GM04504 (cell line): ENCODE data around the gene UBXN6.

Experiments
- DNase-seq: peaks from one replicate; pipeline ENCODE4 v3.0.0-alpha.2; 2012; ENCODE audit warnings: low read depth

UBXN6 gene

DNA sequence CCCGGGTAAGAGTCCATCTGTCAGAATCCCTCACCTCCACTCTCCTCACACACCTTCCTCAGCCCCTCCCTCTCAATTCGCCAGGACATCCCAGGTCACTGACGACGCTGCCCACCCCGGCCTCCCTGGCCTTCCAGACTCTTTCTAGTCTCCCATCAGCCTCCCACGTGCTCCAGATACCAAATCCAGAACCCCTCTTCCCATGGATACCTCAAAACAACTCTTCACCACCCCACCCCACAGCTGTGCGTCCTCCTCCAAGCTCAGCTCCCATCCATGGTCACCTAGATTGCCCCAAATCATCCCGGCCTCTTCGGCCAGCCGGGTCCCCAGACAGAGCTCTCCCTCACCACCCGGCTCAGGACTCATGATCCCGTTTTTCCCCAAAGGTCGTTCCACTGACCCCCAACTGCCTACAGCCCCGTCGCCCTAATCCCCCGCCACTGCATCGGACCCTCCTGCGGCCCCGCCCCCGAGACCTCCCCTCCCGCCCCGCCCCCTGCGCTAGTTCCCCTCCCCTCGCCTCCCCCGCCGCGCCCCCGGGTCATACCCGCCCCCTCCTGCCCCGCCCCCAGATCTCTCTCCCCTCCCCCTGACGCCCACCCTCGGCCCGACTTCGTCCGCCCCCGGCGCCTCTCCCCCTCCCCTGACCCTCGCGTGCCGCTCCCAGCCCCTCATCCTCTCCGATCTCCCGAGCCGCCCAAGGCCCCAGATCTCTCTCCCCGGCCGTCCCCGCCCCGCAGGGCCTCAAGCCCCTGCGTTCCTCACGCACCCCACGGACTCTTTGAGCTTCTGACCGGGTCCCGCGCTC, 546 bp downstream of the UBXN6 start:
- peak; percentile 21 for DNase-seq

GRCh38 chr19:4456476-4456842, 1.1 kb downstream of the UBXN6 start:
- peak; percentile 52 for DNase-seq

GRCh38 chr19:4455719-4456475, 1.7 kb downstream of the UBXN6 start:
- DNase-seq = peak; percentile 62

DNA sequence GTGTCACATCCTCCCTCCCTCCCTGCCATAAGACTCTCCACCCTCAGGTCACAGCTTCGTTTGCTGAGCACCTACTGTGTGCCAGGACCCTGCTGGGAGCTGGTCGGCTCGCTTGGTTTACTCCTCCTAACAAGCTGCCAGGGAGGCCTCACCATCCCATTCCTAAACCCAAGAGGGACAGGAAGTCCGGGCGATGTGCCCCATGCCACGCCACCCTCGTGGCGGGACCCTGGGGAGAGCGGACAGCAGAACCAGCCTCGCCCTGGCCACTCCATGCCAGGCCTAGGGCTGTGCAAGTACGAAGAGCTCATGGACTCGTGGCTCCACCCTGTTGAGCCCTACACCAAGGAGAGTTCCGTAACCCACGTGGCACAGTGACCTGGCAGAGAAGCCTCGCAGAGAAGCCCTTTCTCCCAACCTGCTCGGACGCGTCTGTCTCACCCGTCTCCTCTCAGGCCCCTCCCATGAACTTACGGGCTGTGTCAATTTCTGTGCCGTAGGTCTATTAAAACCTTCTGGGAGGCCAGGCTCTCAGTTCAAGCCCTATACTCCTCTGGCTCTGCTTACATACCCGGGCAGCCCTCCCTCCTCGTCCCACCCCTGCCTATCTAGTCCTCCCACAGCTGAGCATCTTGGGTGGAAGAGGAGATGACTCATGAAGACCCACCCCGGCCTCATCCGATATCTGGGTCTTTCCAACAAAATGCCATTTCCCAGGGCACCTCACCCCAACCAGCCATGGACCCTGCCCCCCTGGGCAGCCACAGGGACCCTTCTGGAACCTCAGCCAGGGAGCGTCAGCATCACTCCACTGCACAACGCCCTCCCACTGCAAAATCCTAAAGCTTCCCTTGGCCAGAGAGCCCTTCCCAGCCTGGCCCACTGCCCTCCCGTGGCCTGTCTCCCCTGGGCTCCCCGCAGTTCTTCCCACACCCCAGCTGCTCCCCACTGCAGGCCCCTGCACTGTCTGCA, 2.6 kb downstream of the UBXN6 start:
- DNase-seq = peak; percentile 46

DNA sequence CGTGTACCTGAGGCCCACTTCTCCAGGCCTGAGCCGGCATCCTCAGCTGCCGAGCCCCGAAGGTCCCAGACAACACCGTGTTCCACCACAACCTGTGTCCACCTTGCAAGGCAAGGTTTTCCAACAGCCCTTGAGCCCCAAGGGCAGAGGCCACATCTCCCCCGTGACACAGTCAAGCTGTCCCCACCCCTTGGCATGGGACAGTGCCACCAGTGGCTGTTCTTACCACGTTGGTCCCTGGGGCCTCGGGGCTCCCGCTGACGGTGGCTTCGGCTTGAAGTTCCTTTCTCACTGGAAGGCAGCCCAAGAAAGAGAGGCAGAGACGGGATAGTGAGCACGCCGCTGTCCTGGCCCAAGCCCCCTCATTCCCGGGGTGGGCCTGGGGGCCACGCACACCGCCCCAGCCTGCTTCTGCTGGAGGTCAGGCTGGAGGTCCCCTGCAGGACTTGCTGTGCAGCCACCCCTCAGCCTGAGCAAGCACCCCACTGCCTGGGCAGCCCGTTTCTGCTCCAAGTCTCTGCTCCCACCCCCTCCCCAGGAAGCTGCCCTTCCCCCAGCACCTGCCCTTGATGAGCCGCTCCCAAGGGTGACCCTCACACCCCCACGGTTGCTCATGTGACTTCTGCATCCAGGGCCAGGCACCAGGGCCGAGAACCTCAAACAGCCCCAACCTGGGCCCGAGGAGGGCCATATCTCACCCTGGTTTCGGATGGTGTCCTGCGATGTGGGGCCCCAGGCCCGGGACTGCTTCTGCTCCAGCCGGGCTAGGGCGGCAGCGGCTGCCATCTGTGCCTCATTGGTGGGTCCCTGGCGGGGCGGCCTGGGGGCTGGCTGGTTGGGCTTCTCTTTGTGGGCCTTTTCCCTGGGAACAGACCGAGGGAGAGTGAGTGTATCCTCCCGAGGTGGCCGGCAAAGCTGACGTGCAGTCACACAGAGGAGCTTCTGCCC, 4.1 kb downstream of the UBXN6 start:
- no peak for DNase-seq

DNA sequence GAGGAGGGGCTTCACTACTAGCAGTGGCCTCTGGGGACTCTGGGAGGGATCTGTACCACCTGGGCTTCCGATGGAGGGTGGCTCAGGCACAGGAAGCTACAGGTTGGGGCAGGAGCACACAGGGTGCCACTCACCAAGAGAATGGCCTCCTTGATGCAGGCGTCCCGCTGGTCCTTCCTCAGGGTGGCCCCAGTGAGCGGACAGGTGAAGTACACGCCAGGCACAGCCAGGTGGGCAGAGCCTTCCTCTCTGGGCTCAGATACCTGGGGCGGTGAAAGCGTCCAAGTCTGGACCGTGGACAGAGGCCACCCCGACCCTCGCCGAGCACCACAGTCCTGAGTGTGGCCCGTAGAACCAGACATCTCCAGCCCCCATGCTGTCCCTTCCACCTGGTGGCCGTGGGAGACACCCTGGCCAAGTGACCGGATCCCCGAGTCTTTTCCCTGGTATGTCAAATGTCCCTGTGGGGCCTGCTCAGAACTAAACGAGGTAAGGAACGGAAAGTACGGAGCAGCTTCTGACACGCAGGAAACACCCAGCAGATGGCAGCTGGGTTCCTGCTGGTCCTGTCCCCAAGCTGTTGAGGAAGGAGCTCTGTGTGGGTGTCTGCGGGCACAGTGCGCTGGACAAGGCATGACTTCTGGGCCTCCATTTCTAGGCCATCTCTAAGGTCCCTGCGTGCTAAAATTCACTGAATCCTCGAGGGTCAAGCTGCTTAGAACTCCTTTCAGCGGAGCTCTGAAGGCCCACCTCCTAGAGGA, 5.2 kb downstream of the UBXN6 start:
- DNase-seq = no peak

DNA sequence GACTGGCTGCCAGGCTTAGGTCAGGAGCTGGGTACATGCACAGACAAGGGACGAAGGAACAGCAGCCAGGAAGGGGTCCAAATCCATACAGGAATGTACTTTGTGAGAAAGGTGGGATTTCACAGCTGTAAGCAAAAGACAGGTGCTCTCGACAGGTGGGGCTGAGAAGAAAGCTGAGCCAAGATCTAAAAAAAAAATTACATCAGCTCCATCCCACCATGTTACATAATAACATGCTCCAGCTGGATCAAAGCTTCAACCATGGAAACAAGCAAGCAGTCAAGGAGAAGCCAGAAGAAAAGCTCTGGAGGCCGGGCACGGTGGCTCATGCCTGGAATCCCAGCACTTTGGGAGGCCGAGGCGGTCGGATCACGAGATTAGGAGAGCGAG, 8.0 kb downstream of the UBXN6 start:
- DNase-seq = no peak

- DNase-seq = no peak
Measured at GRCh38 chr19:4449022-4449638, 8.5 kb downstream of the UBXN6 start.

DNA sequence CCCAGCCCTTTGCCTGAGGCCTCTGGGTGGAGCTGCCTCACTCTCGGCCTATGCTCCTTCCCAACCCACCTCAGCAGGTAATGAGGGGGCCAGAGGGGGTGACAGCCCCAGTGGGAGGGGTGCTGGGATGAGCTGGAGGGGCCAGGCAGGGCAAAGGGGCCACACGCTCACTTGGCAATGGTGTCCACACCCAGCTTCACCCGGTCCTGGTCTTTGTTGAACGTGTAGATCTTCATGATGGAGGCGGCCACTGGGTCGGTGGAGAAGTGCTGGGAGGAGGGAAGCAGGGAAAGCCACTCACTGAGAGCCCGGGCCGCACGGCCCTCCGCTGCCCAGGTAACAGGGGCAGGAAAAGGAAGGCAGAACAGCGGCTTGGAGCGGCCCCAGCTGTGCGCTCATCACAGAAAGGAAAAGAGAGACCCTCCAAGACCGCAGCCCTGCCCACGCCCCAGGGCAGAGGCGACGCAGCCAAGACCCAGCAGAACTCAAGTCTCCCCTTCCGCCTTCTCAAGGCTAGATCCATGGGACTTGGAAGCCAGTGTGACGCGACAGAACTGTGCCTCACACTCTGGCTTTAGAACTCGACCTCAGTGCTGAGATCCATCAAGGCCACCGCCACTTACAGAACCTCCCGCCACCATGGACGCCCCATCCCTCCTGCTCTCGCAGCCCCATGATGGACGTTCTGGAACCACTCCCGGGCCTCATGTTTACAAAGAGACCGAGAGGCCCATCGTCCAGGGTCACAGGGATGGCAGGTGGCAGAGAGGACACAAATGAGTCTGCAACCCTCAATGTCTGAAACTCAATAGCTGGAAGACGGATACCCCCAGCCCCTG, 9.2 kb downstream of the UBXN6 start:
- no peak for DNase-seq

DNA sequence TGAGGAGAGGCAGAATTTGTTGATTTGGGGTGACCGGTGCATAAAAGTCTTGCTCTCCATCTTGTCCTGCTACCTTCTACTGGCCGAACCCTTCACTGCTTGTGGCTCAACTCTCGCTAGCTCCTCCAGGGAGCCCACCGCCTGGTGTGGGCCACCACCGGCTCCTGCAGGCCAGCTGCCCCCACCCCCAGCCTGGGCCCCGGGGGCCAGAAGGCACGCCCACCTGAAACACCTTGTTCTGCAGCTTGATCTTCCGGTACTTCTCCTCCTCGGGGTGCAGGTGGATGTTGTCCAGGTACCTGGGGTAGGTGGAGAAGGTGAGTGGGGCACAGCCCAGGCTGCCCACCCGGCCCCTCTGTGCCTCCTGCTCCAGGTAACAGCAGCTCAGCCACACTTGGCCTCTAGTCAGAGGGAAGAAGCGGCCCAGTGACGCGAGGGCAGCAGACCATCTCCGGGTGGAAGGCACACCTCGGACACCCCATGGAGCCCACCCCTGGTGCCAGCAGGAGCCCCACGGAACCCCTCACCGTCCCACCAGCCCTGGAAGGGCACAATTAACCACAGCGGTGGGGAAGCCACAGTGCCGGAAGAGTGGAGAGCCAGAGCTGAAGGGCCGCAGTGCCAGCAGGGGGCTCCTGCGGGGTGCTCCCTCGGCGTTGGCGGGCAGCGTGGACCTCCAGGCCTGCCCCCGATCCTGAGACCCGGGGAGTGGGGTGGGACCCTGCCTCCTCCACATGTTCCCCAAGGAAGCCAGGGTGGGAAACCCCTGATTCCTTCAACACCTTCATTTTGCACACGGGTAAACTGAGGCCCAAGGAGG, 10.1 kb downstream of the UBXN6 start:
- DNase-seq = no peak

DNA sequence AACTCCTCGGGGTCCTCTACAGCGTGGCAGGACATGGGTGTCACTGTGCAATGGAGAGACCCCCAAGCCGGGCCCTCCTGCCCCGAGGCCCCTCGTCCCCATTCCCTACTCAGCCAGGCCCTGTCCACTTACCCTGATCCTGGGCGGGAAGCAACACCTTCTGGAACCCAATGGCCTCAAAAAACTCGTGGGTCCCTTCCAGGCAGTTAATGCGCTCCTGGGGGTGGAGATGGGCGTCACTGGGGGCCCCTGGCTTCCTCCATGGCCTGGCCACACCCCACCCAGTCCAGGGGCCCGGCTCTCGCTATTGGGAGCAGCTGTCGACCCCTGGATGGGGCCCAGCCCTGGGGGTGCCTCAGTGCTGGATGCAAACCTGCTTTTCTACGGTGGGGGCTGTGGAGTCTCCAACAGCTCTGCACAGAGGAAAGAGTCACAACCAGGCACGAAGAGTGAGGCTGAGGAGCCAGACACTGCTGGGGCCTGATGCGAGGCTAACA, 10.8 kb downstream of the UBXN6 start:
- no peak for DNase-seq

- no peak for DNase-seq
Measured at GRCh38 chr19:4445963-4446703, 11.5 kb downstream of the UBXN6 start.

GRCh38 chr19:4444765-4445741, 12.5 kb downstream of the UBXN6 start:
- no peak for DNase-seq

GRCh38 chr19:4443966-4444764, 13.4 kb downstream of the UBXN6 start:
- DNase-seq = no peak

DNA sequence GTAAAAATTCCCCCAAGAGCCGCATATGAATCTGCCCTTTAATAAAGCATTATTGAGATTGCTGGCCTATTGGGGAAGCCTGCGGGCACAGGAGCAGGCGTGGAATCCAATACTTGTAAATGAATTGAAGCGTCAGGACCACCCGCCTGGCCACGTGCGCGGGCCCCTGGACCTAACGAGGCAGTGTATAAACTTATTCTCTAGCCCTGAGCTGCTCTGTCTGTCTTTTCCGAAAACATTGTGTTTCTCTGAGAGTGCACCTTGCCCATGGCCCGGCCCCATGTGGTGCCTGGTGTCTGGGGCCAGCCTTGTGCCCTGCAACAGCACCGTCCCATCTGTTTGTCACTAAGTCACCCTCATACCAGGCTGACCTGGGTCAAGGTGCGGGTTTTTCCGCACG, 14.4 kb downstream of the UBXN6 start:
- no peak for DNase-seq
